HG02981 (cell line): ENCODE data around the gene DDX11.
"Not testable (repeated sequence)": the region's sequence is repeated elsewhere in the genome, so short reads cannot be mapped to it uniquely, and the experiment has no call there.

Source experiments
- ATAC-seq: cut with Tn5 transposase; IDR thresholded peaks from one replicate; pipeline ENCODE4 v1.9.1; 2021; ENCODE audit warnings: mild to moderate bottlenecking, moderate library complexity; ENCODE audit not compliant: unreplicated experiment

Gene DDX11

GRCh38 chr12:31073527-31074332 is at the start of gene DDX11:
TSS of gene DDX11 (plus strand) at chr12:31073860. CDS start at chr12:31078394, 4,534 bp downstream.
- ATAC-seq = peak; percentile 93

DNA sequence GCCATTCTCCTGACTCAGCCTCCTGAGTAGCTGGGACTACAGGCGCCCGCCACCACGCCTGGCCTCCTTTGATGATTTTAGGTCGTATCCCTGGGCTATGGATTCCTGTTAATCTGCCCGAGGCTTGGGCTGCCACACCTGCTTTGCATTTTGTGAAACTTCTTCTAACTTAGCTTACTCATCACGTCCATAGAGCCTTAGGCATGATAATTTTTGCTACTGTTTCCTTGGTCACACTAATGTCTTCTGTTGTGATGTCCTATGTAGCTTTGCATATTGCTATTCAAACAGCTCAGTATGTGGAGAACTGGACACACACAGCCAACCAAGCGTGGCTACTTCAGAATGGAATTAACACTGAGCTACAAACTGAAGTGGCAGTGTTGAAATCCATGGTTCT is 47.5 kb upstream of the DDX11 start:
- ATAC-seq = no peak

GRCh38 chr12:31027006-31027405 is 46.7 kb upstream of the DDX11 start:
- not testable (repeated sequence) for ATAC-seq

GRCh38 chr12:31029468-31029867 is 44.2 kb upstream of the DDX11 start:
- no peak for ATAC-seq

DNA sequence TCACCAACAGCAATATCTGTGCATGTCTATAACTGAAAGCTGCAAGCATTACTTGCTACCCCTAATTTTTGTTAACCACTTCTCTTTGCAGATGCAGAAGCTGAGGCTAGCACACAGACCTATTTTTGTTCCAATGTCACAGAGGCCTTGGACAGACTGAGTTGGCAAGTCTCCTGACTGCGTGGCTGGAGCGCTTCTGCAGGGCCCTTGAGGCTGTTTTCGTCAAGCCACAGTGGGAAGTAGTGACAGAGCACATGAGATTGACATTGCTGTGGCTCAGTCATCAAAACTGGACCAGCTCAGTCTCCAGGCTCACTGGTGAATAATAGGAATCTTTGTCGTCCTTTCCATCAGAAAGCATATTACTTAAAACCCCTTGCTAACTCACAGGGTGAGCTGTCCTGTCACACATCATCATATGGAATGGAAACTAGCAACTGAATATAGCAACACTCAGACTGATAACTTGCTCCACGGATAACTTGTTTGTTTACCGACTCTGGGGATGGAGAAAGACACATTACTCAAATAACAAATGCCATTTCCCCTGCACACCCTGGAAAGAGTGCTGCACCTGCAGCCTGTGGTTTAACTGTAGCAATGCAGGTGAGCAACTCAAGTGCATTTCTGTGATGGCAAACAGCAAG is 43.6 kb upstream of the DDX11 start:
- ATAC-seq = no peak

DNA sequence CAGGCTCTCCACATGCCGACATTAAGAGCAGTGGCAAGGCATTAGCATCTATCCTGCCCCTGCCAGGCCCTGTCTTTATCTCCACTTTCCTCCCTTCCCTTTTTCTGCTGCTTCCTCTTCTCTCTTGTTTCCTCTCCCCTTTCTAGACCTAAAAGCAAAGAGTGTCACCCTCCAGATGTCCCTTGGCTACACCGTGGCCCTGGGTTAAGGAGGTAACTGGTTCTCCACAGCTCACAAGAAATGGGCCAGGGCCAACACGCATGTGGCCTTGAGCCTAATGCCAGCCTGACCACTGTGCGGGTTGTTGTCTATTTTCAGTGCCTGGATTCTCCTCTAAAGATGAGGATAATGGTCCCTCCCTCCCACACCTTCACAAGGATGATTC is 41.7 kb upstream of the DDX11 start:
- no peak for ATAC-seq

GRCh38 chr12:31033146-31033545 is 40.5 kb upstream of the DDX11 start:
- no peak for ATAC-seq

- ATAC-seq = no peak
Measured at GRCh38 chr12:31033681-31034080, 40.0 kb upstream of the DDX11 start.

GRCh38 chr12:31034372-31034771 is 39.3 kb upstream of the DDX11 start:
- no peak for ATAC-seq

- ATAC-seq = no peak
Measured at GRCh38 chr12:31035226-31035625, 38.4 kb upstream of the DDX11 start.

GRCh38 chr12:31035967-31036665 is 37.5 kb upstream of the DDX11 start:
- no peak for ATAC-seq

GRCh38 chr12:31037028-31037427 is 36.6 kb upstream of the DDX11 start:
- no peak for ATAC-seq

DNA sequence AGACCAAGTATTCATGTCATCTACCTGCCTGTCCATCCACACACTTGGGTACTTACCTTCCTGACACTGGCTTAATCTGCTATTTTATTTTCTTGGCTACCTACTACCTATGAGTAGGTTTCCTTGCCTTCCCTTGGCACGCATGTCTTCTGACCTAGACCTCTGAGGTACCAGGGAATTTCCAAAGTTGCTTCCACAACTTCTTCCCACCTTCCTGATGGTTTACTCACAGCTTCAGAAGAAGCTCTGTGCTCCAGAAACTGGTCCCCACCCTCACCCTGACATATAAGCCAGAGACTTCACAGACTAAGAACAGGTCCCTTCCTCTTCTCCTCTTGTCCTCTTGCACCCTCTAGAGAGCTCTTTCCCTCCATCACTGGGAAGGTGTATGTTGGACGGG is 35.7 kb upstream of the DDX11 start:
- no peak for ATAC-seq

DNA sequence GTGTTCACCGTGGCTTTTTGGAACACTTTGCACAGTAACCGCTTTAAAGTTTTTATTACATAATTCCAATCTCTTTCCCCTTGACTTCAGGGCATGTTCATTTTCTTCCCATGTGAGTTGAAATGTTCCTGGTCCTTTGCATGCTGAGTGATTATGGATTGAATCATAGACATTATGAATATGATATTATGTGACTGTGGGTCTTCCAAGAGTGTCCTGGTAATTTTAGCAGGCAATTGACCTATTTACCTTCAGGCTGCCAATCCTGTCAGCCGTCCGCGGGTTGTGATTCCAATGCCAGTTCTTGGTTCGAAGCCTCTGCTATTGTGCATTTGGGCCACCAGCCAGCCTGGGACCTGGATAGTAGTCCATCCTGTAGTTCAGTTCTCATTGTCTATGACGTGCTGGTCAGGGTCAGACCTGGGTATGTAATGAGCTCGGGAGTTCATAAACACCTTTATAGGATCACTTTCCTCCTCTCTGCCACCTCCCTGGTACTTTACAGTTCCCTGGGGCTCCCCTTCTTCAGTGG is 32.6 kb upstream of the DDX11 start:
- no peak for ATAC-seq

GRCh38 chr12:31050143-31050542 is 23.5 kb upstream of the DDX11 start:
- ATAC-seq = not testable (repeated sequence)

DNA sequence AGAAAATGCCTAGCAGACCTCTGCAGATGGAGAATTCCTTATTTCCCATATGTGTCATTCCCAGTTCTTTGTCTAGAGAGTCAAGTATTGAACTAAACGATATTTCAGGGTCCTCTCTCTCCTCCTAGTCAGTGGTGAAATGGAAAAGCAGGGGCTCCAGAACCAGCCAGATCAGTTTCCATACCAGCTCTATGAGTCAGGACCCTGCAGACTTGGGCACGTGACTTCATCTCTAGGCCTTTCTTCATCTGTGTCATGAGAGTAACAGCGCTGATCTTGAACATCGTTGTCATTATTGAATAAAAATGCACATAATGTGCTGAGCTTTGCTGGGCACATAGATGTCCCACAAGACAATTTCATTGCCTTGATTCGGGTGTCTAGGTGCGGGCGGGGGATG is 23.1 kb upstream of the DDX11 start:
- ATAC-seq = not testable (repeated sequence)

- peak; percentile 80 for ATAC-seq
Measured at GRCh38 chr12:31051692-31052091, 22.0 kb upstream of the DDX11 start.

GRCh38 chr12:31052121-31052520 is 21.5 kb upstream of the DDX11 start:
- not testable (repeated sequence) for ATAC-seq

- ATAC-seq = not testable (repeated sequence)
Measured at GRCh38 chr12:31052666-31053439, 20.8 kb upstream of the DDX11 start.

DNA sequence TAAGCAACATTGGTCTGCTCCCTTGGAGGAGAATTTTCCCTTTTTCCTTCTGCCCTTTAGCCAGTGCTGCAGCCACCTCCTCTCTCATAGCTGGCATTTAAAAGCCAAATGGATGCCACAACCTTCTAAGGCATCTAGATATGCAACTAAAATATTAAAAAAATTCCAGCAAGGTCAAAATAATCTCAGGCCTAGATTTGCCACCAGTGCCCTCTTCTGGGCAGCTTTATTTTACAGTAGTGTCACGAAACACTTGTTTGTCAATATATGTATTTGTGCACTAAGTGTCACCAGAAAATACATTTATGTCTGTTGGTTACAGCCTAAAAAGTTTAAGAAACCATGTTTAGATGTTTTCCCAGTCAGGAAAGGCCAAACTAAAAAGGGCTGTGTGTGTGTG is 19.7 kb upstream of the DDX11 start:
- not testable (repeated sequence) for ATAC-seq

- ATAC-seq = no peak
Measured at GRCh38 chr12:31057671-31058070, 16.0 kb upstream of the DDX11 start.
